ENCODE results near the gene NKX6-1.

The NKX6-1 gene

DNA sequence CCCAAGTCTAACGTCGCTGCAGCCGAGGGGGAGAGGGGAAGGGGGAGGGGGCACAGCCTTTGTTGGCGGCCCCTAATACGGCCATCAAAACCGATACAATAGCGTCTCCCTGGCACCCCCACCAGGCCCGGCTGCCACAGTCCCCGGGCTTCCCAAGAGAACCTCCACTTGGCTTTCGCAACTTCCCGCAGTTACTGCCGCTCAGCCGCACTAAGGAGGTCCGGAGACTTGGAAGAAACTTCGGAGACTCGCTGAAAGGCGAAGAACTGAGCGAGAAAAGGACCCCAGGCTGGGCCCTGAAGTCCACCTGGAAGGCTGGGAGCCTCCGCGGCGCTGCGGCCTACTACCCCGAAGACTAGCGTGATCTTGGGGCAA, 2.8 kb downstream of the NKX6-1 start:
- no peak for DNase-seq (ENCODE audit: low read depth)
- no peak overlapping the region for H3K4me3 ChIP-seq (ENCODE audit: low read depth, low read length)
- in situ Hi-C loops (cut with HindIII; ENCODE audit: low sequenced_read_pairs): no loop called here
- TF ChIP-seq, protein P1, sequence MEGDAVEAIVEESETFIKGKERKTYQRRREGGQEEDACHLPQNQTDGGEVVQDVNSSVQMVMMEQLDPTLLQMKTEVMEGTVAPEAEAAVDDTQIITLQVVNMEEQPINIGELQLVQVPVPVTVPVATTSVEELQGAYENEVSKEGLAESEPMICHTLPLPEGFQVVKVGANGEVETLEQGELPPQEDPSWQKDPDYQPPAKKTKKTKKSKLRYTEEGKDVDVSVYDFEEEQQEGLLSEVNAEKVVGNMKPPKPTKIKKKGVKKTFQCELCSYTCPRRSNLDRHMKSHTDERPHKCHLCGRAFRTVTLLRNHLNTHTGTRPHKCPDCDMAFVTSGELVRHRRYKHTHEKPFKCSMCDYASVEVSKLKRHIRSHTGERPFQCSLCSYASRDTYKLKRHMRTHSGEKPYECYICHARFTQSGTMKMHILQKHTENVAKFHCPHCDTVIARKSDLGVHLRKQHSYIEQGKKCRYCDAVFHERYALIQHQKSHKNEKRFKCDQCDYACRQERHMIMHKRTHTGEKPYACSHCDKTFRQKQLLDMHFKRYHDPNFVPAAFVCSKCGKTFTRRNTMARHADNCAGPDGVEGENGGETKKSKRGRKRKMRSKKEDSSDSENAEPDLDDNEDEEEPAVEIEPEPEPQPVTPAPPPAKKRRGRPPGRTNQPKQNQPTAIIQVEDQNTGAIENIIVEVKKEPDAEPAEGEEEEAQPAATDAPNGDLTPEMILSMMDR (IDR thresholded peaks at IDR 0.05; ENCODE audit: low read depth, low read length, missing control alignments): no peak

GRCh38 chr4:84495794-84496261, 3.3 kb downstream of the NKX6-1 start:
- no peak overlapping the region for H3K4me3 ChIP-seq (ENCODE audit: low read depth, low read length)
- in situ Hi-C loops (cut with HindIII; ENCODE audit: low sequenced_read_pairs): no loop called here
- DNase-seq (ENCODE audit: low read depth): no peak
- TF ChIP-seq, protein P1 (IDR thresholded peaks at IDR 0.05; ENCODE audit: low read depth, low read length, missing control alignments): no peak

DNA sequence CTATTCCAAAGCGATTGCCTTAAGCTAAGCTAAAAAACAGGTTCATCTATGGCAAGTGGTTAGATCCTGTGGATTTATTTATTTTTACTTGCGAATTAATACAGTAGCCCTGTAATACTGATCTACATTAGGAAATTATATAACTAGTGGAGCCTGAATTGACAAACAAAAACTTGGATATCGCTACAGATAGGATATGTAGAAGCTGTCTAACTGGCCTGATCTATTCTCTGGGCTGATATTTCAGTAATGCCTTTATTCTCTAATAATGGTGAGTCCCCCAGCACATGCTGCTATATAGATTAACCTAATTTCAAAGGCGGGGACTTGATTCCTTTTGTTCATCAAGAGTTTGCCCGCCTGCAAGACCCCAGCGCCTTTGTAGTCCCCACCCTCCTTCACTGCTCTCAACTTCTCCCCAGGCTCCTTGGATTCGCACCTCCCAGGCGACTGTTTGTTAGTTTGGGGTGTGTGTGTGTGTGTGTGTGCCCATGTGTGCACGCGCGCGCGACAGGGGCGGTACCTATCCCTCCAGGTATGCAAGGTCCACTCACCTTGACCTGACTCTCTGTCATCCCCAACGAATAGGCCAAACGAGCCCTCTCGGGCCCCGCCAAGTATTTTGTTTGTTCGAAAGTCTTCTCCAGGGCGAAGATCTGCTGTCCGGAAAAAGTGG, 3.8 kb downstream of the NKX6-1 start:
- TF ChIP-seq, protein P1 (IDR thresholded peaks at IDR 0.05; ENCODE audit: low read depth, low read length, missing control alignments): no peak
- in situ Hi-C loops (cut with HindIII; ENCODE audit: low sequenced_read_pairs): no loop called here
- no peak overlapping the region for H3K4me3 ChIP-seq (ENCODE audit: low read depth, low read length)
- no peak for DNase-seq (ENCODE audit: low read depth)

GRCh38 chr4:84494531-84494930, 4.6 kb downstream of the NKX6-1 start:
- TF ChIP-seq, protein P1 (IDR thresholded peaks at IDR 0.05; ENCODE audit: low read depth, low read length, missing control alignments): no peak
- no peak for DNase-seq (ENCODE audit: low read depth)
- no peak overlapping the region for H3K4me3 ChIP-seq (ENCODE audit: low read depth, low read length)
- in situ Hi-C loops (cut with HindIII; ENCODE audit: low sequenced_read_pairs): no loop called here

DNA sequence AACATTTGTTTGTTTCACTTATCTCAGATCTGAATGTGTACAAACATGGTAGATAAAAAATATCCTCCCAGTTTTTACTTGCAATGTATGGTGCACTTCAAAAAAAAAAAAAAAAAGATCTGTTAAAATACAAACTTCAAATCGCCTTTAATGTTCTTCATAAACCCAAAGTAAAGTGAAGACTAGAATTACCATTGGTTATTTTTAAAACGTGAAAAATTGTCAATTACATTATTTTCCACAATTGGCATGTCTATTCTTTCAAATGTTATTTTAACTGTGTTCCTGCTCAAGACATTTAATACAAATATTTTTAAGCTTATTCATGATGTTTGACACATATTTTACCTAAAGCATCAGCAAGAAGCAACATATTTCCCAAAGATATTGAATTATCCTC, 5.0 kb downstream of the NKX6-1 start:
- TF ChIP-seq, protein P1 (IDR thresholded peaks at IDR 0.05; ENCODE audit: low read depth, low read length, missing control alignments): no peak
- DNase-seq (ENCODE audit: low read depth): no peak
- no peak overlapping the region for H3K4me3 ChIP-seq (ENCODE audit: low read depth, low read length)
- in situ Hi-C loops (cut with HindIII; ENCODE audit: low sequenced_read_pairs): no loop called here

DNA sequence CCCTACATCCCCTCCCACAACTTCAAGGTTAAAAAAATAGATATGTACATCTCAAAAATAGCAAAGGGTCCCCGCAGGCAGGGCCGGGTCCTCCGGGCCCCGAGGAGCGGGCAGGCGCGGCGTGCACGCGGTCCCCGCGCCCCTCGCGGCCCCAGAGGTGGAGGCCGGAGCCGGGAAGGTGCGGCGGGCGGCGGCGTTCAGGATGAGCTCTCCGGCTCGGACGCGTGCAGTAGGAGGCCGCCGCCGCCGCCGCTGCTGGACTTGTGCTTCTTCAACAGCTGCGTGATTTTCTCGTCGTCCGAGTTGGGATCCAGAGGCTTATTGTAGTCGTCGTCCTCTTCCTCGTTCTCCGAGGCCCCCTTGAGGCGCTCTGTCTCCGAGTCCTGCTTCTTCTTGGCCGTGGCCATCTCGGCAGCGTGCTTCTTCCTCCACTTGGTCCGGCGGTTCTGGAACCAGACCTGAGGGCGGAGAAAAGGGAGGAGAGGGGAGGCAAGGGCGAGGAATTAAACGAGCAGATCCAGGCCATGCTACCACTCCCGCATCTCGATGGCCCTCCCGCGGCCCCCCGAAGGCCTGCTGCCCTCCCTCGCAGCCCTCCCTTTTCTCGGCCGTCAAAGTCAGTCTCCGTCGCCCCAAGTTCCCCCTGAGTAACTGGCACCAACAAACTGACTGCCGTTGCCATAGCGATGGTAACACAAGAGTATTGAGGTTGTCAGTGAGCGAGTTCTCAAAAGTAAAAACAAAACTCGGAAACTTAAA, 5.8 kb downstream of the NKX6-1 start:
- in situ Hi-C loops (cut with HindIII; ENCODE audit: low sequenced_read_pairs): no loop called here
- DNase-seq (ENCODE audit: low read depth): no peak
- H3K4me3 ChIP-seq (ENCODE audit: low read depth, low read length): no peak overlapping the region
- TF ChIP-seq, protein P1 (IDR thresholded peaks at IDR 0.05; ENCODE audit: low read depth, low read length, missing control alignments): peak; percentile 40
